ENCODE measurements around the gene TSPAN5.
A peak's percentile ranks its signal among the peaks of the same experiment; 100 is the strongest.

The TSPAN5 gene

GRCh38 chr4:98662055-98662453, 3.6 kb upstream of the TSPAN5 start:
- H3F3A ChIP-seq (ENCODE audit: low read depth) = no peaks in the 10 kb centered on the region
- no peaks in the 10 kb centered on the region for H3K27me3 ChIP-seq (ENCODE audit: insufficient read depth, low read length, poor library complexity, severe bottlenecking)
- H3K79me2 ChIP-seq (ENCODE audit: insufficient read depth, low read length) = peaks cover 11% of the 10 kb centered on the region; the same call in 1 of the 2 replicates
- no peak overlapping the region for H2AFZ ChIP-seq (ENCODE audit: low read length)
- H4K20me1 ChIP-seq (ENCODE audit: insufficient read depth, low read length, poor library complexity, severe bottlenecking) = no peaks in the 10 kb centered on the region
- TF ChIP-seq EZH2phosphoT487 (IDR thresholded peaks at IDR 0.05; ENCODE audit: borderline replicate concordance) (no peak), CTCF (conservative IDR thresholded peaks at IDR 0.05; ENCODE audit: low read length) (no peak)
- no peaks in the 10 kb centered on the region for H3K36me3 ChIP-seq (ENCODE audit: insufficient read depth, low read length)
- no peaks in the 10 kb centered on the region for H3K9me2 ChIP-seq (replicated peaks; ENCODE audit: low read depth, low read length)
- H3K4me2 ChIP-seq (ENCODE audit: low read depth, low read length, poor library complexity, severe bottlenecking) = no peak overlapping the region
- peaks cover 37% of the 10 kb centered on the region for H3K4me1 ChIP-seq (ENCODE audit: insufficient read depth, low read length, poor library complexity, severe bottlenecking)
- H3K9ac ChIP-seq (ENCODE audit: low read depth, low read length, poor library complexity, severe bottlenecking) = no peak overlapping the region
- H3K4me3 ChIP-seq (ENCODE audit: low read length, poor library complexity, severe bottlenecking) = no peak overlapping the region
- H3K9me3 ChIP-seq (ENCODE audit: insufficient read depth, low read depth, low read length) = peaks cover 9% of the 10 kb centered on the region; the same call in 1 of the 2 replicates

GRCh38 chr4:98661371-98662054, 3.1 kb upstream of the TSPAN5 start:
- H4K20me1 ChIP-seq (ENCODE audit: insufficient read depth, low read length, poor library complexity, severe bottlenecking) = peaks cover under 1% of the 10 kb centered on the region
- H3K4me2 ChIP-seq (ENCODE audit: low read depth, low read length, poor library complexity, severe bottlenecking) = no peak overlapping the region

GRCh38 chr4:98659741-98660462, 1.5 kb upstream of the TSPAN5 start:
- peaks cover 5% of the 10 kb centered on the region; the same call in 1 of the 2 replicates for H3K9me3 ChIP-seq (ENCODE audit: insufficient read depth, low read depth, low read length)
- H3K9ac ChIP-seq (ENCODE audit: low read depth, low read length, poor library complexity, severe bottlenecking) = no peak overlapping the region
- H3K36me3 ChIP-seq (ENCODE audit: insufficient read depth, low read length) = no peaks in the 10 kb centered on the region
- TF ChIP-seq CTCF (conservative IDR thresholded peaks at IDR 0.05; ENCODE audit: low read length) = no peak
- TF ChIP-seq EZH2phosphoT487 (IDR thresholded peaks at IDR 0.05; ENCODE audit: borderline replicate concordance) = no peak
- no peaks in the 10 kb centered on the region for H3K27me3 ChIP-seq (ENCODE audit: insufficient read depth, low read length, poor library complexity, severe bottlenecking)
- H3K4me3 ChIP-seq (ENCODE audit: low read length, poor library complexity, severe bottlenecking) = peak overlapping the region; percentile 80
- H4K20me1 ChIP-seq (ENCODE audit: insufficient read depth, low read length, poor library complexity, severe bottlenecking) = peaks cover 15% of the 10 kb centered on the region
- H3K4me1 ChIP-seq (ENCODE audit: insufficient read depth, low read length, poor library complexity, severe bottlenecking) = peaks cover 59% of the 10 kb centered on the region
- H3K4me2 ChIP-seq (ENCODE audit: low read depth, low read length, poor library complexity, severe bottlenecking) = no peak overlapping the region
- no peak overlapping the region for H2AFZ ChIP-seq (ENCODE audit: low read length)
- peaks cover 32% of the 10 kb centered on the region for H3K79me2 ChIP-seq (ENCODE audit: insufficient read depth, low read length)
- no peaks in the 10 kb centered on the region for H3F3A ChIP-seq (ENCODE audit: low read depth)
- no peaks in the 10 kb centered on the region for H3K9me2 ChIP-seq (replicated peaks; ENCODE audit: low read depth, low read length)

More at GRCh38 chr4:98661371-98662054, 3.1 kb upstream of the TSPAN5 start:
- H3K9ac ChIP-seq (ENCODE audit: low read depth, low read length, poor library complexity, severe bottlenecking) = no peak overlapping the region
- H3K9me2 ChIP-seq (replicated peaks; ENCODE audit: low read depth, low read length) = no peaks in the 10 kb centered on the region
- no peaks in the 10 kb centered on the region for H3F3A ChIP-seq (ENCODE audit: low read depth)
- TF ChIP-seq EZH2phosphoT487 (IDR thresholded peaks at IDR 0.05; ENCODE audit: borderline replicate concordance) = no peak
- TF ChIP-seq CTCF (conservative IDR thresholded peaks at IDR 0.05; ENCODE audit: low read length) = no peak
- H3K36me3 ChIP-seq (ENCODE audit: insufficient read depth, low read length) = no peaks in the 10 kb centered on the region
- peaks cover 43% of the 10 kb centered on the region for H3K4me1 ChIP-seq (ENCODE audit: insufficient read depth, low read length, poor library complexity, severe bottlenecking)
- H3K4me3 ChIP-seq (ENCODE audit: low read length, poor library complexity, severe bottlenecking) = no peak overlapping the region
- peaks cover 9% of the 10 kb centered on the region; the same call in 1 of the 2 replicates for H3K9me3 ChIP-seq (ENCODE audit: insufficient read depth, low read depth, low read length)
- H2AFZ ChIP-seq (ENCODE audit: low read length) = no peak overlapping the region
- H3K79me2 ChIP-seq (ENCODE audit: insufficient read depth, low read length) = peaks cover 17% of the 10 kb centered on the region
- no peaks in the 10 kb centered on the region for H3K27me3 ChIP-seq (ENCODE audit: insufficient read depth, low read length, poor library complexity, severe bottlenecking)
